PC-3 (cell line): ENCODE measurements around the gene FMNL1.

Experiments
- CTCF ChIP-seq: fragments of 300-600 bp; sonication (generic); conservative IDR thresholded peaks from 2 replicates; pipeline ENCODE4 v1.5.1; 2017; ENCODE audit warnings: antibody characterized with exemption, low read depth, mild to moderate bottlenecking, low read length
- EZH2 ChIP-seq: fragments of 300-600 bp; sonication (generic); IDR thresholded peaks from one replicate; pipeline ENCODE4 v1.6.1; 2017; ENCODE audit warnings: antibody characterized with exemption, mild to moderate bottlenecking, low read length; ENCODE audit not compliant: unreplicated experiment
- EZH2phosphoT487 ChIP-seq: fragments of 300-600 bp; sonication (generic); IDR thresholded peaks from 2 replicates; pipeline ENCODE4 v1.6.1; 2018; ENCODE audit warnings: mild to moderate bottlenecking, antibody characterized with exemption, low read length, borderline replicate concordance

DNA sequence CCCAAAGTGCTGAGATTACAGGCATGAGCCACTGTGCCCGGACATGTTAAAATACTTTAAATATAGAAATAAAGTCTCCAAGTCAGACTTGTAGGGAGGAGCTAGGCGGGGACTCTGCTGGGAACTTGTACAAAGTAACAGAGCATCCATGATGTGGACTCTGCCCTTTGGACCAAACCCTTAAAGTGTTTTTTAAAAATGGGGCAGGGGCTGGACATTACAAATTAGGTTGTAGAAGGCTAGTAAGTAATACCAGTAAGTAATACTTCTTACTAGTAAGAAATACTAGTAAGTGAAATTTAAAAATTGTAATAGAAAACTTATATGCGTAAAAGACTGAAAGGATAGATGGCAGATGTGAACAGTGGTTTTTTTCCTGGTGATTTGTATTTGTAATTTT is 49.9 kb downstream of the FMNL1 start:
- no peak for TF ChIP-seq CTCF
- TF ChIP-seq EZH2 = no peak
- TF ChIP-seq EZH2phosphoT487 = no peak
